ENCODE data around the gene LTO1. TPM values are rescaled to one million over a fixed set of nuclear protein-coding genes. Genes with fewer than 3 reads are reported as not detected.

LTO1 gene
- total and polyA plus RNA-seq, 4 donors: 12.4 to 27.5 (median 19.4) TPM

GRCh38 chr11:69659591-69659990 lies 15.6 kb downstream of the LTO1 start:
- TF ChIP-seq CTCF (IDR thresholded peaks at IDR 0.05; ENCODE audit: control extremely low read depth, extremely low read depth): no peak
- Histone ChIP-seq H3K4me1 (ENCODE audit: control insufficient read depth in 5 of 5, insufficient read depth in 5 of 5, low read length in 5 of 5) (peaks cover 0 to 17% (median 4%) of the 10 kb centered on the region in 5 donors), H3K27me3 (ENCODE audit: control insufficient read depth in 3 of 3, insufficient read depth in 3 of 3, low read length in 2 of 3) (no peaks in the 10 kb centered on the region), H3K36me3 (ENCODE audit: control insufficient read depth in 4 of 4, insufficient read depth in 4 of 4, low read length in 4 of 4) (peaks cover 0 to 16% (median 2%) of the 10 kb centered on the region in 4 donors), H3K27ac (ENCODE audit: low read depth in 1 of 2, low read length in 1 of 2) (no peak overlapping the region), H3K9ac (ENCODE audit: insufficient read depth in 1 of 2, low read length in 2 of 2) (no peak overlapping the region), H3K9me3 (ENCODE audit: control insufficient read depth in 4 of 4, insufficient read depth in 3 of 4, low read length in 3 of 4) (no peaks in the 10 kb centered on the region), H3K4me3 (no peak overlapping the region)
- ATAC-seq (ENCODE audit: insufficient read depth, low FRiP score) (no peak), DNase-seq (no peak)
- 94 to 96% methylated on average over 12 of the region's 12 CpGs for WGBS, 2 donors

- Histone ChIP-seq H3K4me3 (no peak overlapping the region), H3K36me3 (ENCODE audit: control insufficient read depth in 4 of 4, insufficient read depth in 4 of 4, low read length in 4 of 4) (peaks cover 0 to 12% (median 0%) of the 10 kb centered on the region in 4 donors), H3K4me1 (ENCODE audit: control insufficient read depth in 5 of 5, insufficient read depth in 5 of 5, low read length in 5 of 5) (peaks cover 0 to 17% (median 4%) of the 10 kb centered on the region in 5 donors), H3K27ac (ENCODE audit: low read depth in 1 of 2, low read length in 1 of 2) (no peak overlapping the region), H3K9me3 (ENCODE audit: control insufficient read depth in 4 of 4, insufficient read depth in 3 of 4, low read length in 3 of 4) (no peaks in the 10 kb centered on the region), H3K9ac (ENCODE audit: insufficient read depth in 1 of 2, low read length in 2 of 2) (peak overlapping the region in 1 of 2 donors; percentile 39), H3K27me3 (ENCODE audit: control insufficient read depth in 3 of 3, insufficient read depth in 3 of 3, low read length in 2 of 3) (no peaks in the 10 kb centered on the region)
- peak in 2 of 3 donors; percentile 12 to 44 for DNase-seq
- TF ChIP-seq CTCF (IDR thresholded peaks at IDR 0.05; ENCODE audit: control extremely low read depth, extremely low read depth): no peak
- 84 to 86% methylated on average over 18 of the region's 18 CpGs for WGBS, 2 donors
- no peak for ATAC-seq (ENCODE audit: insufficient read depth, low FRiP score)
Observed at GRCh38 chr11:69658626-69659450, 16.3 kb downstream of the LTO1 start.

DNA sequence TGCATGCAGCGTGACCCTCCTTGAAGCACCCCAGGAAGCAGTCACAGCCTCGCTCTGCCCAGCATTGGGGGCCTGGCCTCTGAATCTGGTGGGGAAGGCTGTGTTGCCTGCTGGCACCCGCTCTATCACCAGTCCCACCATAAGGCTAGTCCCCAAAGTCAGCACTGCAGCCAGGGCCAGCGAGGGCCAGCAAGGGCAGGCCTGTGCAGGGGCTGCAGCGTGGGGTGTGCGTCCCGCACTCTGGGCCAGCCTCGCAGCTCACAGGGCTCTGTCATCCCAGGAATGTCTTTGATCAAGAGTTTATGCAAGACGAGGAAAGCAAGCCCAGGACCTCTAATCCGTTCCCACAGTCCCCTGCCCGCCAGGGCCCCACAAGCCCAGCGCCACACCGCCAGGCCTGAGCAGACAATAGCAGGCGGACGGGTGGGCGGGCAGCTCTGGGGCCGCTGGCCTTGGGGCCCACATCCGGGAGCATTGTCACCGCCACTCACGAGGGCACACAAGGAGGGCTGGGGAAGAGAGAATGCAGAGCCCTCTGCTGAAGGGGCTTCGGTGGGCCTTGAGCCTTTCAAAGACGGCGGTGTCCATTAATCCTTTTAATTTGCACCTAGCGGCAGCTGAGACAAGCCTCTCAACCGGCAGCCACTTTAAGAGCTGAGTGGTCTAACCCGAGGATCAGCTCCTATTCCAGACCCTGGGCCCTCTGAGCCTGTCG lies 17.1 kb downstream of the LTO1 start:
- H3K9ac ChIP-seq (ENCODE audit: insufficient read depth in 1 of 2, low read length in 2 of 2): no peak overlapping the region
- H3K9me3 ChIP-seq (ENCODE audit: control insufficient read depth in 4 of 4, insufficient read depth in 3 of 4, low read length in 3 of 4): no peaks in the 10 kb centered on the region
- peak; percentile 67 to 77 (median 75) for DNase-seq
- H3K27me3 ChIP-seq (ENCODE audit: control insufficient read depth in 3 of 3, insufficient read depth in 3 of 3, low read length in 2 of 3): no peaks in the 10 kb centered on the region
- peaks cover 0 to 11% (median under 1%) of the 10 kb centered on the region in 4 donors for H3K36me3 ChIP-seq (ENCODE audit: control insufficient read depth in 4 of 4, insufficient read depth in 4 of 4, low read length in 4 of 4)
- no peak for ATAC-seq (ENCODE audit: insufficient read depth, low FRiP score)
- H3K27ac ChIP-seq (ENCODE audit: low read depth in 1 of 2, low read length in 1 of 2): no peak overlapping the region
- WGBS, 2 donors: 54 to 70% methylated on average over 27 of the region's 27 CpGs
- H3K4me3 ChIP-seq: no peak overlapping the region
- no peak for TF ChIP-seq CTCF (IDR thresholded peaks at IDR 0.05; ENCODE audit: control extremely low read depth, extremely low read depth)
- H3K4me1 ChIP-seq (ENCODE audit: control insufficient read depth in 5 of 5, insufficient read depth in 5 of 5, low read length in 5 of 5): peaks cover 0 to 17% (median 4%) of the 10 kb centered on the region in 5 donors
